GM19468 (cell line): ENCODE results near the gene KRT7.
"Not testable (repeated sequence)": the region's sequence is repeated elsewhere in the genome, so short reads cannot be mapped to it uniquely, and the experiment has no call there.

ENCODE experiments used
- ATAC-seq: cut with Tn5 transposase; IDR thresholded peaks from one replicate; pipeline ENCODE4 v1.9.1; 2021; ENCODE audit warnings: mild to moderate bottlenecking, moderate library complexity, moderate number of reproducible peaks; ENCODE audit not compliant: unreplicated experiment; ENCODE audit errors: extremely low read depth

KRT7 gene

DNA sequence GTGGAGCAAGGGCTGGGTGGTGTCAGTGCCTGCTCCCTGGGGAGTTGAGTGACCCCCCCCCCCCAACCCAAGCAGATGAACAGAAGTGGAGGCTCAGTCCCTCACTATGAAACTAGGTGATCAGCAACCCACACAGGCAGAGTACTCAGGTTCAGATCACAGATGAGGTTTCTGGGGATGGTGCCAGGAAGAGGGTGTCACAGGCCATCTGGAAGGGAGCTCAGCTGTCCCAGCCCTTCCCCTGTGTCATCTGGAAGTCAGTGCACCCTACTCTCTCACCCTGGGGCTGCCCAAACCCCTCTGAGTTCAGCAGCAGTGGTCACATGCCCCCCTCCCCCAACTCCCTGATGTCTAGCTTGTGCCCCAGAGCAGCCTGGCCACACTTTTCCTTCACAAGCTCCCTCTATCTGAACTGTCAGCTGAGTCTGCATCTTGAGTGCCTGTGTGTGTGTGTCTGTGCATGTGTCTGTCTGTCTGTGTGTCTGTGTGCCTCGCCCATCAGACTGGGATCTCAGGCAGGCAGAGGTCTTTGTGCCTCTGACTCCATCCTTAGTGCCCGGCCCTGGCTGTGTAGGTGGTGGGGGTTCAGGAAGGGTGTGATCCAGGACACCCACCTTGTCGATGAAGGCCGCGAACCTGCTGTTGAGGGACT lies 57.6 kb downstream of the KRT7 start:
- ATAC-seq = not testable (repeated sequence)

DNA sequence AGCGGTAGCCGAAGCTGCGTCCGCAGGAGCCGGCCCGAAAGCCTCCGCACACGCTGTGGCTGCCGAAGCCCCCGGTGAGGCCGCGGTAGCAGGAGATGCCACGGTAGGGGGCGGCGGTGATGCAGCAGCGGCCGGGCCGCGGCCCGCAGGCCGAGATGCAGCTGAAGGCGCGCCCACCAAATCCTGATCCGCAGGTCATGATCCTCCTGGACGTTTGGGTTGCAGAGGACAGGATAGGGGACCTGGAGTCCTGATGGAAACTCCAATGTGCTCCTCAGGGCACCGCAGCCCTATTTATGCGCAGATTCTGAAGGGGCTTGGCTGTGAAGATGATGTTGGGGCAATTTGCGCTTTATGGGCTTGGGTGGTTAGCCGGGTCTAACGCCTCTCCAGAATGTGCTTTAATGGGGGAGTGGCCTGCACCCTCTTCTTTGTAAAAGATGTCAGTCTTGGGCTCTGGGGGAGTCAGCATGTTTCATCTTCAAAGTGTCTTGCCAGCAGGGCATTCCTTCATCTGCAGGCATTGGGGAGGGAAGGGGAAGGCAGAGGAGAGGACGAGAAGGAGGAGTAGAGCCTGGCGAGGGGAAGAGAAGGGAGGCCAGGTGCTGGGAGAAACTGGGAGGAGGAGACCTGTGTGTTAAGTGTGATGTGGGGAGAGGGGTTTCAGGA lies 58.4 kb downstream of the KRT7 start, which contains the start of gene KRT81:
Gene KRT81, minus strand, starts transcription at position 268 of the 669 bp plus-strand sequence. Its CDS starts 69 bp downstream, at position 199.
- ATAC-seq = no peak

DNA sequence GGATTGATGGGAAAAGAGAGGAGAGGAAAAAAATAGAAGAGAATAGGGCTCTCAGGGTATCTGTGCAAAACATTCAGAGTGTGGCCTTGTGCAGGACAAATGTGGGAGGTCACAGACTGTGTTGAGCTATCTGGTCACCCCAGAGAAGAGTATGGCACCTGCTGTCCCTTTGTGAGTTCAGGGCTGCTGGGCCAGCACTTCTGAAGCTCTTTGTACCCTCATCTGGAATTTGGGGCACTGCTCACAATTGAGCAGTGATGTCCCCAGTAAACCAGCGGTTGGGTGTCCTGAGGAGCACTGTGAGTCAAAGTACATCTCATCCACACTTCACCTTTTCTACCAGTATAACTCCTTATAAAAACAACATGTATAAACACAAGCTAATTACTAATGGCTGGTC lies 60.9 kb downstream of the KRT7 start:
- ATAC-seq = no peak

DNA sequence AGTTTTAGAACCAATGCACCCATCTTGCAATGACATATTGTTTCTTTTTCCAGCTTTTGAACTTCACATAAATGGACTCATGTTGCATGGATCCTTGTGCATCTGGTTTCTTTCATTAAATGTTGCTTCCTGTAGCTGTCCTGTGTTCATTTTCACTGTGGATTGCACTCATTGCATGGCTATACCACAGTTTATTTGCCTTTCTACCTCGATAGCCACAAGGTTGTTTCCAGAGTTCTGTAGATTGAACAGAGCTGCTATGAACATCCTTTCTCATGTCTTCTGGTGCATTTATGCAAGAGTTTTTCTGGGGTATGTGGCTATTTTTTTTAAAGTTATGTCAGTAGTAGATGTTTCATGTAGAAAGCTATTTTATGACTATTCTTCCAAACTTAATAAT lies 61.8 kb downstream of the KRT7 start:
- ATAC-seq = no peak

DNA sequence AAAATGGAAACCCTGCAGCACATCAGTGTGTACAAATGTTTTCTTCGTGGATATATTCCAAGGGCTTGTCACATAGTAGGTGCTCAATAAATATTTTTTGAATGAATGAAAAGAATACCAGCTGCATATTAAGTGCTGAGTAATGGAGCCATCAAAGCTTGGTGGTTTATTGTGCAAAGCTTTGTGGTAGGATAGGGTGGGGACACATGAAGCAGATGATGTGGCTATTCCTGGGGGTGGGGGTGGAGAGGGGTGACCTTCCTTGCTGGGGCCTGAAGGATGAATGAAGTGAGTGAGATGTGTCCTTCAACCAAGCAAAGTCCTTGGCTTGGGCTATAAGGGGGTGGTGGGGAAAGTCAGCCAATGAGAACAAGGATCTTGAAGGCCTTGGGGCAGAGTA lies 62.6 kb downstream of the KRT7 start:
- ATAC-seq = no peak

DNA sequence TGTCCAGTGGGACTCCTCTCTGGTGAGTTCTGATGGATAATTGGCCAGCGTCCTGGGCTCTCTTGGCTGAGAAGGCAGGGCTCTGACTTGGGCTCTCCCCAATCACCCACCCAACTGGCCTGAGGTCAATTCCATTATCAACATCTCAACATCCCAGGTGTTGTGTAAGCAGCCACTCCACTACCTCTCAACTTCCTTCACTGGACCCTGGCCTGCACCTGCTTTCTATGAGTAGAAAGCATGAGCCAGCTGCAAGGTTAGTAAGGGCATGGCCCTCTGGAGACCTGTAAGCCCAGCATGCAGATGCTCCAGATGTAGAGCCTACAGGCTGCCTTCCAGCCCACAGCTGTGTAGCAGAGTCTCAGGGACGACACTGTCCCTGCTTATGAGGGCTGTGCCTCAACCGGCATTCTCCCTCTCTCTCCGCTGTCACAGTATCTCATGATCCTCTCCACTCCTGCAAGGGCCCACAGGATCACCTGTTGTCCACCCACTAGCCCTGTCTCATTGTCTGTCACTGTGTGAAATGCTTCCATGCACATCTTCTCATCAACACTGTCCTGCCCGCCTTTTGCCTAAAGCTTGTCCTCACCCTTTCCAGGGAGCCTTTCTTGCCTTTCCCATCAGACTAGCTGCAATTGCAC lies 63.7 kb downstream of the KRT7 start:
- ATAC-seq = no peak
